Uterus (tissue), 2 donors: ENCODE data around the gene ABI3BP.

Experiments used
- POLR2A ChIP-seq, 2 donors: fragments of 450-650 bp; IDR thresholded peaks; one replicate each; pipeline ENCODE4 v1.6.1; 2016; ENCODE audit warnings: antibody characterized with exemption in 2 of 2, mild to moderate bottlenecking in 1 of 2, moderate library complexity in 1 of 2
- TF ChIP-seq, protein P1 (sequence below), 4 experiments: fragments of 200-600 bp in 2 of 4; fragments of 450-650 bp in 2 of 4; sonication (generic) in 2 of 4; IDR thresholded peaks; one replicate each; pipeline ENCODE4 v1.5.1; 2016 to 2019; ENCODE audit warnings: antibody characterized with exemption in 4 of 4, mild to moderate bottlenecking in 2 of 4, moderate library complexity in 1 of 4

DNA sequence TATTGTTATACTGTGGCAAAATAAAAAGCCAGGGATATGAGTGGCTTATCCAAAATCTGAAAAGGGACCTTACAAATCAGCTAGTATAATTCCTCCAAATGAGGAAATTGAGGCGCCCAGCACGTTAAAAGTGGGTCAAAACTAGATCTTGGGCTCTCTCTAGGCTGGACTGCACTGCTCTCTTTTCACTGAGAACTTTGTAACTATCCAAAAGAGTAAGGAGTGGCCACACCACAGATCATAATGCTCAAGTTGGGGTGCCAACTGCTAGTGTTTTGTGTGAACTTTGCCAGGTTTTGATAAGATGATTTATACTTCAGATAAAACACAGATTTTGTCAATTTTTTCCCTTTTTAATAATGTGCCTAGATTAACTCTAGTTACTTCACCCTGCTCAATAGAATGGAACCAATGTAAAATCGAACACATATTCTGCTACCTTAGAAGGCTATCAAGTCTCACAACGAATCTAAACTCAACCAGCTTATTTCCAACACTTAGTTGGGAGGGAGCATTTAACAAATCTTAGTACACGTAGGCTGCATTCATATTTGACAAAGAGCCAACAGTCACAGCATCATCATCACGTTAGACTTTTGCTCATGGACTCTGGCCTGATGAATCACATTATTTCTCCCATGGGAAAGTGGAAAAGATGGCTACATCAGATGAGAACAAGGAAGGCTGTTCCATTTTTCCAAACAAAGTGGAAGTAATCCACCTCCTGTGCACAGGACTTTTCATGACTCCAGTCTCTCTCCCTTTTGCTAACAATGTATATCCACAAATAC lies 64.4 kb downstream of the ABI3BP start:
- no peak for TF ChIP-seq POLR2A (IDR thresholded peaks at IDR 0.05)
- TF ChIP-seq, protein P1, sequence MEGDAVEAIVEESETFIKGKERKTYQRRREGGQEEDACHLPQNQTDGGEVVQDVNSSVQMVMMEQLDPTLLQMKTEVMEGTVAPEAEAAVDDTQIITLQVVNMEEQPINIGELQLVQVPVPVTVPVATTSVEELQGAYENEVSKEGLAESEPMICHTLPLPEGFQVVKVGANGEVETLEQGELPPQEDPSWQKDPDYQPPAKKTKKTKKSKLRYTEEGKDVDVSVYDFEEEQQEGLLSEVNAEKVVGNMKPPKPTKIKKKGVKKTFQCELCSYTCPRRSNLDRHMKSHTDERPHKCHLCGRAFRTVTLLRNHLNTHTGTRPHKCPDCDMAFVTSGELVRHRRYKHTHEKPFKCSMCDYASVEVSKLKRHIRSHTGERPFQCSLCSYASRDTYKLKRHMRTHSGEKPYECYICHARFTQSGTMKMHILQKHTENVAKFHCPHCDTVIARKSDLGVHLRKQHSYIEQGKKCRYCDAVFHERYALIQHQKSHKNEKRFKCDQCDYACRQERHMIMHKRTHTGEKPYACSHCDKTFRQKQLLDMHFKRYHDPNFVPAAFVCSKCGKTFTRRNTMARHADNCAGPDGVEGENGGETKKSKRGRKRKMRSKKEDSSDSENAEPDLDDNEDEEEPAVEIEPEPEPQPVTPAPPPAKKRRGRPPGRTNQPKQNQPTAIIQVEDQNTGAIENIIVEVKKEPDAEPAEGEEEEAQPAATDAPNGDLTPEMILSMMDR (IDR thresholded peaks at IDR 0.05) = no peak
